Small intestine (tissue), 7 donors: Measurements from ENCODE around the gene TRIM28. TPM values are rescaled to one million over a fixed set of nuclear protein-coding genes. Genes with fewer than 3 reads are reported as not detected.
"Not testable (repeated sequence)": the region's sequence is repeated elsewhere in the genome, so short reads cannot be mapped to it uniquely, and the experiment has no call there.

Experiments
- DNase-seq, 2 donors: peaks; one replicate each; pipeline versions ENCODE4 v3.0.0 to v3.0.0-alpha.2; 2013
- FAIRE-seq: peaks from 2 replicates; lab custom pipeline; 2012; peaks lifted over from hg19 to GRCh38; lab: Jason Lieb, UNC
- H3K27ac ChIP-seq, 3 donors: one replicate each; pipeline ENCODE4 v1.5.1; 2013; ENCODE audit warnings: low read length in 2 of 3, mild to moderate bottlenecking in 2 of 3, control low read depth in 1 of 3, inconsistent platforms in 1 of 3, low read depth in 1 of 3, moderate library complexity in 1 of 3
- H3K27me3 ChIP-seq, 3 donors: one replicate each; pipeline ENCODE4 v1.6.1; 2013; ENCODE audit warnings: low read length in 3 of 3, inconsistent platforms in 1 of 3; ENCODE audit not compliant: control insufficient read depth in 3 of 3, insufficient read depth in 3 of 3
- H3K36me3 ChIP-seq, 3 donors: one replicate each; pipeline ENCODE4 v1.6.1; 2013; ENCODE audit warnings: low read length in 3 of 3, inconsistent platforms in 1 of 3, low read depth in 1 of 3, mild to moderate bottlenecking in 1 of 3, moderate library complexity in 1 of 3; ENCODE audit not compliant: control insufficient read depth in 3 of 3, insufficient read depth in 2 of 3
- H3K4me1 ChIP-seq, 3 donors: one replicate each; pipeline ENCODE4 v1.6.1; 2013; ENCODE audit warnings: low read length in 2 of 3, inconsistent platforms in 1 of 3, low read depth in 1 of 3, mild to moderate bottlenecking in 1 of 3, moderate library complexity in 1 of 3; ENCODE audit not compliant: control insufficient read depth in 3 of 3, insufficient read depth in 2 of 3
- H3K4me3 ChIP-seq, 3 donors: one replicate each; pipeline ENCODE4 v1.5.1; 2013; ENCODE audit warnings: low read length in 3 of 3, control low read depth in 1 of 3, inconsistent platforms in 1 of 3, low read depth in 1 of 3, mild to moderate bottlenecking in 1 of 3, moderate library complexity in 1 of 3
- H3K9me3 ChIP-seq, 2 donors: one replicate each; pipeline ENCODE4 v1.6.1; 2013; ENCODE audit warnings: low read depth in 1 of 2, low read length in 1 of 2; ENCODE audit not compliant: control insufficient read depth in 2 of 2, insufficient read depth in 1 of 2
- WGBS, 3 donors: extraction: QIAGEN DNeasy Blood & Tissue Kit; methylation state at CpG; one replicate each; pipeline ENCODE4 v1.1.7; 2013; 5-methylcytosine and 5-hydroxymethylcytosine counted together
- polyA plus RNA-seq, 4 donors: library from polyadenylated mRNA; stranded (reverse) in 3 of 4; unstranded in 1 of 4; fragments of 200-250 nt in 3 of 4; fragments of 120-200 nt in 1 of 4; gene quantifications; one replicate each; pipeline versions ENCODE4 v1.2.1 to v1.2.3, GENCODE V29; 2013
- donor health status: healthy with polysubstance abuse.
- donor health status: control.
- donor health status: control.
- donor health status: Bipolar disorder and iron deficiency.
- donor health status: healthy.

The TRIM28 gene
- polyA plus RNA-seq, 4 donors, result 151 to 331 (median 177) TPM

DNA sequence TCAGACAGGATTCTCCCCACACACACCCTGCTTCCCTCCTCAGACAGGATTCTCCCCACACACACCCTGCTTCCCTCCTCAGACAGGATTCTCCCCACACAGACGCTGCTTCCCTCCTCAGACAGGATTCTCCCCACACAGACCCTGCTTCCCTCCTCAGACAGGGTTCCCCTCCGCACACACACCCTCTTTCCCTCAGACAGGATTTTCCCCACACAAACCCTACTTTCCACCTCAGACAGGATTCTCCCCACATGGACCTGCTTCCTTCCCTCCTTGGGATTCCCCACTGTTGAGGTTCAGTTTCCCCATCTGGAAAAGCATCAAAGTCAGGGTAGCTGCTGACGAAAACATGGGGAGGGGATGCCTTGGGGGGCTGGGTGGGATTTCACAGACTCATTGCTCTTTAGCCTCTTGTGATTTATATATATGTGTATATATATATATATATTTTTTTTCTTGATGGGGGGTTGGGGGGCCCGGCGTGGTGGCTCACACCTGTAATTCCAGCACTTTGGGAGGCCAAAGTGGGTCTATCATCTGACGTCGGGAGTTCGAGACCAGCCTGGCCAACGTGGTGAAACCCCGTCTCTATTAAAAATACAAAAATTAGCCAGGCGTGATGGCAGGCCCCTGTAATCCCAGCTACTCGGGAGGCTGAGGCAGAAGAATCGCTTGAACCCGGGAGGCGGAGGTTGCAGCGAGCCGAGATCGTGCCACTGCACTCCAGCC lies 1.1 kb upstream of the TRIM28 start:
- not testable (repeated sequence) for H3K9me3 ChIP-seq, FAIRE-seq, DNase-seq, H3K4me3 ChIP-seq, H3K27me3 ChIP-seq
- peaks cover 0 to 24% (median 3%) of the 10 kb centered on the region in 3 donors for H3K36me3 ChIP-seq
- peak overlapping the region in 2 of 3 donors; percentile 91 to 95 for H3K27ac ChIP-seq
- 76 to 81% (median 80%) methylated on average over 18 of the region's 18 CpGs for WGBS, 3 donors
- H3K4me1 ChIP-seq, result peaks cover 10 to 24% (median 10%) of the 10 kb centered on the region in 3 donors

DNA sequence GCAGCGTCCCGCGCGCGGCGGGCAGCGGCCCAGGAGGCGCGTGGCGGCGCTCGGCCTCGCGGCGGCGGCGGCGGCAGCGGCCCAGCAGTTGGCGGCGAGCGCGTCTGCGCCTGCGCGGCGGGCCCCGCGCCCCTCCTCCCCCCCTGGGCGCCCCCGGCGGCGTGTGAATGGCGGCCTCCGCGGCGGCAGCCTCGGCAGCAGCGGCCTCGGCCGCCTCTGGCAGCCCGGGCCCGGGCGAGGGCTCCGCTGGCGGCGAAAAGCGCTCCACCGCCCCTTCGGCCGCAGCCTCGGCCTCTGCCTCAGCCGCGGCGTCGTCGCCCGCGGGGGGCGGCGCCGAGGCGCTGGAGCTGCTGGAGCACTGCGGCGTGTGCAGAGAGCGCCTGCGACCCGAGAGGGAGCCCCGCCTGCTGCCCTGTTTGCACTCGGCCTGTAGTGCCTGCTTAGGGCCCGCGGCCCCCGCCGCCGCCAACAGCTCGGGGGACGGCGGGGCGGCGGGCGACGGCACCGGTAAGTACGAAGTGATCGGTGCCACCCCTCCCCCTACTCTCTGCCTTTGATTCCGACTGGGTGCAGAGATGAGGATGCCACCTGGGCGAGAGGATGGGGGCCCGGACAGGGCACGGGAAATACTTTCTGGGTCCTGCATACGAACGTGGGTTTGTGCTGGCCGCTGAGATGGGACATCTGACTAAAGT lies 874 bp downstream of the TRIM28 start:
- peaks cover 11 to 44% (median 13%) of the 10 kb centered on the region in 3 donors for H3K36me3 ChIP-seq
- 0% methylated on average over 37 to 92 of the region's 92 CpGs for WGBS, 3 donors
- peak in 1 of 2 donors; percentile 50 for DNase-seq

DNA sequence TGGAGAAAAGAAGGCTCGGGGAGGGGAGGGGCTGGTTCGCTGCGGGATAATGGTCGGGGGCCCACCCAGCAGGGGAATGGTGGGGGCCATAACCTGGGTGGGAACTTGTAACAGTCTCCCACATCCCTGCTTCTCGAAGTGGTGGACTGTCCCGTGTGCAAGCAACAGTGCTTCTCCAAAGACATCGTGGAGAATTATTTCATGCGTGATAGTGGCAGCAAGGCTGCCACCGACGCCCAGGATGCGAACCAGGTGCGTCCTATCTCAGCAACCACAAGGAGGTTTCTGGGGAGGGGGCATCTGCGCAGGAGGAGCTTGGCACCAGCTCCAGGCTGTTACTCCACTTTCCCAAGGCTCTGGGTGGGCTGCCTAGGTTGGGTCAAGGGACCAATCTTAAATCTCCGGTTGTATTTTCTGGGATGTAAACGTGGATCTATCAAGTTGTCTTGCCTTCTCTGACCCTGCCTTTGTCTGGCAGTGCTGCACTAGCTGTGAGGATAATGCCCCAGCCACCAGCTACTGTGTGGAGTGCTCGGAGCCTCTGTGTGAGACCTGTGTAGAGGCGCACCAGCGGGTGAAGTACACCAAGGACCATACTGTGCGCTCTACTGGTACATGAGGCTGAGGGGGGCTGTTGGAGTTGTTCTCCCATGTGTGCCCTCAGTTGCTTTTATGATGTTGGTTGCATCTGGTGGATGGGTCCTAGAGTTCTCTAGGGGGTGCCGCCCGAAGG lies 1.6 kb downstream of the TRIM28 start:
- FAIRE-seq, result no peak
- Histone ChIP-seq H3K9me3 (no peaks in the 10 kb centered on the region), H3K27me3 (peaks cover 0 to 2% (median 0%) of the 10 kb centered on the region in 3 donors), H3K36me3 (peaks cover 11 to 51% (median 13%) of the 10 kb centered on the region in 3 donors), H3K4me1 (peaks cover 5 to 15% (median 10%) of the 10 kb centered on the region in 3 donors), H3K27ac (peak overlapping the region in 2 of 3 donors; percentile 28 to 63), H3K4me3 (peak overlapping the region; percentile 86 to 96 (median 92))
- 2 to 6% (median 3%) methylated on average over 21 of the region's 21 CpGs for WGBS, 3 donors
- DNase-seq, result no peak

More for the DNA sequence above, 874 bp downstream of the TRIM28 start:
- H3K4me3 ChIP-seq, result peak overlapping the region; percentile 86 to 96 (median 92)
- no peaks in the 10 kb centered on the region for H3K9me3 ChIP-seq
- peaks cover 0 to 3% (median 0%) of the 10 kb centered on the region in 3 donors for H3K27me3 ChIP-seq
- FAIRE-seq, result no peak
- H3K4me1 ChIP-seq, result peaks cover 5 to 15% (median 10%) of the 10 kb centered on the region in 3 donors
- peak overlapping the region; percentile 91 to 95 (median 94) for H3K27ac ChIP-seq

DNA sequence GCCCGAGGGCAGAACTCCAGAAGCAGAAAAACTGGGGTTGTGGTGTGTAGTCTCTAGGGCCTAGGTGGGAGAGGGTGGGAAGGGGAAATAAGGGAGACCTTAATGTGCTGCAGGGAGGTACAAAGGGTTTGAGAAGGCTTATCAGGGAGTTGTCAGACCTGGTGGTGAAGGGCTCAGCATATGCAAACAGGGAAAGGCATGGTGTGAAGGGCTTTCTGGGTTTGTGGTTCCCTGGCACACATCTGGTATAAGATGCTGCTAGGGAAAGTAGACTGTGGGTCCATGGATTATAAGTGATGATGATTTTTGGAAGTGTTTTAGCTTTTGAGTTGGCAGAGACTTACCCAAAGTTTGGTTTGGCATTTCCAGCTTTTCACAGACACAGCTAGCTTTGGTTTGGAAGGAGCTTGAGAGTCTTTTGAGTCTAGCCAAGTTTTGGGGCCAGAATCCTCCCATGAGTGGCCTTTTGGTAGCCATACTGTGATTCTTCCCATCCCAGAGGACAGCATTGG lies 2.2 kb downstream of the TRIM28 start:
- H3K4me3 ChIP-seq, result peak overlapping the region in 2 of 3 donors; percentile 92 to 96
- no peaks in the 10 kb centered on the region for H3K27me3 ChIP-seq
- H3K27ac ChIP-seq, result no peak overlapping the region
- FAIRE-seq, result no peak
- H3K9me3 ChIP-seq, result no peaks in the 10 kb centered on the region
- peaks cover 5 to 15% (median 10%) of the 10 kb centered on the region in 3 donors for H3K4me1 ChIP-seq
- DNase-seq, result no peak
- H3K36me3 ChIP-seq, result peaks cover 13 to 57% (median 15%) of the 10 kb centered on the region in 3 donors
- whole genome bisulfite sequencing, 3 donors, result 0 to 16% (median 0%) methylated on average over 1 of the region's 1 CpG

DNA sequence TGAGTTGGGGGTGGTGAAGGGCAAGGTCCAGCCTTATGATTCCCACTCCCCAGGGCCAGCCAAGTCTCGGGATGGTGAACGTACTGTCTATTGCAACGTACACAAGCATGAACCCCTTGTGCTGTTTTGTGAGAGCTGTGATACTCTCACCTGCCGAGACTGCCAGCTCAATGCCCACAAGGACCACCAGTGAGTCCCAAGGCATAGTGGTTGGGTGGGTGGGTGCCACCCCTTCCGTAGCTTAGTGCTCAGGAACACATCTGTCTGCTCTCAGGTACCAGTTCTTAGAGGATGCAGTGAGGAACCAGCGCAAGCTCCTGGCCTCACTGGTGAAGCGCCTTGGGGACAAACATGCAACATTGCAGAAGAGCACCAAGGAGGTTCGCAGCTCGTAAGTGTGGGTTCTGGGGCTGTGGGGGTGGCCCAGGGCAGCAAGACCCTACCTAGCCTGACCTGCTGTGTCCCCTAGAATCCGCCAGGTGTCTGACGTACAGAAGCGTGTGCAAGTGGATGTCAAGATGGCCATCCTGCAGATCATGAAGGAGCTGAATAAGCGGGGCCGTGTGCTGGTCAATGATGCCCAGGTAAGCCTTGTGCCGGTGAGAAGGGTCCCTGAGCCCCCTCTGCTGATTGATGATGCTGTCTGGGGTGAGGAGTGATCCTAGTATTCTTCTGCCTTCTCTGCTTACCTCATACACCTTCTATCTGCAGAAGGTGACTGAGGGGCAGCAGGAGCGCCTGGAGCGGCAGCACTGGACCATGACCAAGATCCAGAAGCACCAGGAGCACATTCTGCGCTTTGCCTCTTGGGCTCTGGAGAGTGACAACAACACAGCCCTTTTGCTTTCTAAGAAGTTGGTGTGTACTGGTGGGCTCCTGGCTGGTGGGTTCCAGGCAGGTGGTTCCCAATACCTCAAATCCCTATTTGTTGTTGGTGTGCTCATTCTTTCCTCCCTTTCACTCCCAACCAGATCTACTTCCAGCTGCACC lies 3.8 kb downstream of the TRIM28 start:
- peaks cover 19 to 72% (median 25%) of the 10 kb centered on the region in 3 donors for H3K36me3 ChIP-seq
- no peak overlapping the region for H3K4me3 ChIP-seq
- peaks cover 5 to 15% (median 10%) of the 10 kb centered on the region in 3 donors for H3K4me1 ChIP-seq
- no peak overlapping the region for H3K27ac ChIP-seq
- H3K27me3 ChIP-seq, result no peaks in the 10 kb centered on the region
- DNase-seq, result no peak
- H3K9me3 ChIP-seq, result no peaks in the 10 kb centered on the region
- no peak for FAIRE-seq
- WGBS, 3 donors, result 87 to 91% (median 91%) methylated on average over 18 of the region's 18 CpGs

DNA sequence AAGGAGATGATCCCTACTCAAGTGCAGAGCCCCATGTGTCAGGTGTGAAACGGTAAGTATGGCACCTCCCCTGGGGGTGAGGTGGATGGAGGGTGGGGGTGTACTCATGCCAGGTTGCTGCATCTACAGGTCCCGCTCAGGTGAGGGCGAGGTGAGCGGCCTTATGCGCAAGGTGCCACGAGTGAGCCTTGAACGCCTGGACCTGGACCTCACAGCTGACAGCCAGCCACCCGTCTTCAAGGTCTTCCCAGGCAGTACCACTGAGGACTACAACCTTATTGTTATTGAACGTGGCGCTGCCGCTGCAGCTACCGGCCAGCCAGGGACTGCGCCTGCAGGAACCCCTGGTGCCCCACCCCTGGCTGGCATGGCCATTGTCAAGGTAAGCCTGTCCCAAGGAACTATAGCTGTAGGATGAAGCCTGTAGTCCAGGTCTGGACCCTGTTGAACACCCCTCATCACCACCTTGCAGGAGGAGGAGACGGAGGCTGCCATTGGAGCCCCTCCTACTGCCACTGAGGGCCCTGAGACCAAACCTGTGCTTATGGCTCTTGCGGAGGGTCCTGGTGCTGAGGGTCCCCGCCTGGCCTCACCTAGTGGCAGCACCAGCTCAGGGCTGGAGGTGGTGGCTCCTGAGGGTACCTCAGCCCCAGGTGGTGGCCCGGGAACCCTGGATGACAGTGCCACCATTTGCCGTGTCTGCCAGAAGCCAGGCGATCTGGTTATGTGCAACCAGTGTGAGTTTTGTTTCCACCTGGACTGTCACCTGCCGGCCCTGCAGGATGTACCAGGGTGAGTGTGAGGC lies 5.2 kb downstream of the TRIM28 start:
- peaks cover 5 to 17% (median 10%) of the 10 kb centered on the region in 3 donors for H3K4me1 ChIP-seq
- no peaks in the 10 kb centered on the region for H3K9me3 ChIP-seq
- 87 to 91% (median 88%) methylated on average over 20 of the region's 20 CpGs for WGBS, 3 donors
- H3K27ac ChIP-seq, result no peak overlapping the region
- no peaks in the 10 kb centered on the region for H3K27me3 ChIP-seq
- DNase-seq (no peak), FAIRE-seq (no peak)
- H3K36me3 ChIP-seq, result peaks cover 24 to 84% (median 27%) of the 10 kb centered on the region in 3 donors
- H3K4me3 ChIP-seq, result no peak overlapping the region
